ENCODE data around the gene RNF186. TPM values are rescaled to one million over a fixed set of nuclear protein-coding genes. Genes with fewer than 3 reads are reported as not detected.
"Not testable (repeated sequence)": the region's sequence is repeated elsewhere in the genome, so short reads cannot be mapped to it uniquely, and the experiment has no call there.

The RNF186 gene
- total RNA-seq, 1 donor from 2014 or later: not detected

GRCh38 chr1:19792237-19793002, 22.7 kb downstream of the RNF186 start:
- intact Hi-C loops (cut with DNase I): no loop called here
- DNase-seq (ENCODE audit: extremely low spot score in 2 of 2): no peak
- Histone ChIP-seq H3K9me3 (no peaks in the 10 kb centered on the region), H3K4me3 (no peak overlapping the region), H3K27ac (no peak overlapping the region), H3K27me3 (no peaks in the 10 kb centered on the region), H3K36me3 (no peaks in the 10 kb centered on the region), H3K4me1 (no peaks in the 10 kb centered on the region)
- TF ChIP-seq POLR2A (IDR thresholded peaks at IDR 0.05) (no peak), POLR2AphosphoS5 (IDR thresholded peaks at IDR 0.05; ENCODE audit: insufficient read depth in 1 of 2, low read depth in 1 of 2) (no peak), CTCF (IDR thresholded peaks at IDR 0.05) (no peak)

GRCh38 chr1:19790061-19790975, 24.8 kb downstream of the RNF186 start:
- H3K9me3 ChIP-seq, H3K36me3 ChIP-seq: not testable (repeated sequence)

GRCh38 chr1:19786988-19787423, 28.1 kb downstream of the RNF186 start:
- TF ChIP-seq POLR2AphosphoS5 (IDR thresholded peaks at IDR 0.05; ENCODE audit: insufficient read depth in 1 of 2, low read depth in 1 of 2): no peak
- TF ChIP-seq POLR2A (IDR thresholded peaks at IDR 0.05): no peak
- no peak for TF ChIP-seq CTCF (IDR thresholded peaks at IDR 0.05)
- Histone ChIP-seq H3K4me1 (no peaks in the 10 kb centered on the region), H3K27ac (no peak overlapping the region), H3K9me3 (no peaks in the 10 kb centered on the region), H3K4me3 (no peak overlapping the region), H3K36me3 (peaks cover 0 to 4% of the 10 kb centered on the region in 2 donors), H3K27me3 (no peaks in the 10 kb centered on the region)
- DNase-seq (ENCODE audit: extremely low spot score in 2 of 2): no peak
- intact Hi-C loops (cut with DNase I): no loop called here

More at GRCh38 chr1:19790061-19790975, 24.8 kb downstream of the RNF186 start:
- intact Hi-C loops (cut with DNase I); H3K4me3 ChIP-seq; H3K4me1 ChIP-seq; H3K27ac ChIP-seq; DNase-seq (ENCODE audit: extremely low spot score in 2 of 2); H3K27me3 ChIP-seq: not testable (repeated sequence)

- TF ChIP-seq POLR2AphosphoS5 (IDR thresholded peaks at IDR 0.05; ENCODE audit: insufficient read depth in 1 of 2, low read depth in 1 of 2) (no peak), POLR2A (IDR thresholded peaks at IDR 0.05) (no peak), CTCF (IDR thresholded peaks at IDR 0.05) (no peak)
- Histone ChIP-seq H3K4me1 (no peaks in the 10 kb centered on the region), H3K27ac (no peak overlapping the region), H3K27me3 (no peaks in the 10 kb centered on the region), H3K4me3 (no peak overlapping the region), H3K36me3 (peaks cover 0 to 4% of the 10 kb centered on the region in 2 donors), H3K9me3 (no peaks in the 10 kb centered on the region)
- intact Hi-C loops (cut with DNase I): no loop called here
- no peak for DNase-seq (ENCODE audit: extremely low spot score in 2 of 2)
Measured at GRCh38 chr1:19785660-19786059, 29.4 kb downstream of the RNF186 start.

GRCh38 chr1:19780267-19780877, 34.7 kb downstream of the RNF186 start:
- Histone ChIP-seq H3K27me3 (no peaks in the 10 kb centered on the region), H3K27ac (no peak overlapping the region), H3K4me1 (no peaks in the 10 kb centered on the region), H3K9me3 (no peaks in the 10 kb centered on the region), H3K36me3 (peaks cover 0 to 41% of the 10 kb centered on the region in 2 donors), H3K4me3 (no peak overlapping the region)
- TF ChIP-seq POLR2AphosphoS5 (IDR thresholded peaks at IDR 0.05; ENCODE audit: insufficient read depth in 1 of 2, low read depth in 1 of 2): no peak
- TF ChIP-seq POLR2A (IDR thresholded peaks at IDR 0.05): no peak
- TF ChIP-seq CTCF (IDR thresholded peaks at IDR 0.05): no peak
- intact Hi-C loops (cut with DNase I): no loop called here
- DNase-seq (ENCODE audit: extremely low spot score in 2 of 2): no peak

All from vagina (tissue), 2 donors.